GM19043 (cell line): ENCODE results near the gene RAP1B.
A peak's percentile ranks its signal among the peaks of the same experiment; 100 is the strongest.

Experiments used
- ATAC-seq: cut with Tn5 transposase; IDR thresholded peaks from one replicate; pipeline ENCODE4 v1.9.1; 2021; ENCODE audit warnings: low read depth; ENCODE audit not compliant: unreplicated experiment

Gene RAP1B

DNA sequence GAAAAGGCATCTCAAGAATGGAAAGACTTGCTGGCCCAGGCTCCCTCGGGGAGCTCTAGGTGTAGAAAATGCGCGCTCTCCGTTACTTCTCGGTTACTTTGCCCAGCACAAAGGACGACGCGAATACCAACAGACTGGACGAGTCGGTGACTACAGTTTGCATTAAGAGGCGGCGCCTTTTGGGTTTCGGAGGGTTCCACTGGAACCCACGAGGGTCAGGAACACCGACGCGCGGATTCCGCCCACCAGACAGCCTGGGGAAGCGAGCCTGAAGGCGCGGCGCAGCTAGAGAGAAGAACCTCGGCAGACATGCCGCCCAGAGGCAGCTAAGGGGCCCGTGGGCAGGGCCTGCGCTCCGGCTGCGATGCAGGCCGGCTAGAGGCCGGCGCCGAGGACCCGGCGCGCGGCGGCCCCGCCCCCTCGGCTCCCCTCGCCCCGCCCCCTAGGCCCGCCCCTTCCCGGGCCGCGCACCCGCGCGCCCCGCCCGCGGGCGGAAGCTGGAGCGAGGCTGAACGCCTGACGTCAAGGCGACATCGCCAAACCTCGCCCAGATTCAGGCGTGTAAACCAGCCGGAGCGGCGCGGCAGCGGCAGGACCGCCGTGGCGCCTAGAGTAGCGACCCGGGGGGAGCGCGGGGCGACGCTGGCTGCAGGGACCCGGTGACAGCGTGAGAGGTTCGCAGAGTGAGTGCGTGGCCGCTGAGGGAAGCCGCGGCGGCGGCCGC is at the start of gene RAP1B:
RAP1B (plus strand) TSS at position 530 of the 724 bp plus-strand sequence. CDS start 37,826 bp downstream, outside the sequence.
- ATAC-seq: peak; percentile 78

DNA sequence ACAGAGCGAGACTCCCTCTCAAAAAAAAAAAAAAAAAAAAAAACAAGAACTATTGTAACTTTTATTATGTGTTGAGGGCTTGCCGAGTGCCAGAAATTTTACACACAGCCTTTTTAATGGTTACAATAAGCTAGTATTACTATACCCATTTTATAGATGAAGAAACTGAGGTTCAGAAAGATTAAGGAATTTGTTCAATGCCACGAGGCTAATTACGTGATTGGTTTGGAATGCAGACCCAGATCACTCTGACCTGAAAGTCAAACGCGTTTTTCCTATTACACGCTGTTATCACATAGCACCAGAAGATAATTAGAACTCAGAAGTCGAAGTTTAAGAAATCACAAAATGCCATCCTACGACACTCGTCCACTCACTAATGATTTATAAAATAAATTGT is 48.9 kb upstream of the RAP1B start:
- no peak for ATAC-seq

DNA sequence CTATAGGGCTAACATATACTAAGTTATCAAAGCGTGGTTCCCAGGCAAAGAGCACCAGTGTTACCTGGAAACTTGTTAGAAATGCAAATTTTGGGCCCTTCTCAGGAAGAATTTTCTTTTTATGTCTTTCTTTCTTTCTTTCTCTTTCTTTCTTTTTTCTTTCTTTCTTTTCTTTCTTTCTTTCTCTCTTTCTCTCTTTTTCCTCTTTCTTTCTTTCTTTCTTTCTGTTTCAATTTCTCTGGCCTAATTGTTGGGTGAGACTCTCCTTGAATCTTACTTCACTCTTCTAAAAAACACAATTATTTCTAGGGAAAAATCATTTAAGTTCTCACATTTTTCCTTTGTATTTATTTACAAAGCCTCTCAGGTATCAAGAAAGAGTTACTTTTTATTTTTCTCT is 46.5 kb upstream of the RAP1B start:
- ATAC-seq: no peak

DNA sequence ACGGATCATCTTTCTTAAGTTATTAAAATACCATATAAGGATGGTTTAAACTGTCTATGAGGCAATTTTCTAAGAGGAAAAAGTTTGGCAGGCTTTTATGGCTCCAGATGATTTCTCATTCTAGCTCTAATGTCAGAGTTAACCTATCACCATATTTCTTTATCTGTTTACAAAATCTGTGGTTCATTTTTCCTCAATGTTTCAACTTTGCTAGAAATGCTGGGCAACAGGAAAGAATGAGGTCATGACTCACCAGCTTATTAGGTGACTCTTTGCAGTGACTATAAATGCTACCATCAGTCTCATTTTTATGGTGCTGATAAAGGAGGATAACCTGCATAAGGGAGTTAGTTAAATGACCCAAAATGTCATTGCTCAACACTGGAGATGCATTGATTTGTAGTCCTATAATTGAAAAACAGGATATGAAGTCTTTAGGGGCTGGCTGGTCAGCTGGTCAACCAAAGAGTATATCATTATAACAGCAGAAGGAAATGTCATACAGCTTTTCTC is 45.3 kb upstream of the RAP1B start:
- ATAC-seq: no peak

DNA sequence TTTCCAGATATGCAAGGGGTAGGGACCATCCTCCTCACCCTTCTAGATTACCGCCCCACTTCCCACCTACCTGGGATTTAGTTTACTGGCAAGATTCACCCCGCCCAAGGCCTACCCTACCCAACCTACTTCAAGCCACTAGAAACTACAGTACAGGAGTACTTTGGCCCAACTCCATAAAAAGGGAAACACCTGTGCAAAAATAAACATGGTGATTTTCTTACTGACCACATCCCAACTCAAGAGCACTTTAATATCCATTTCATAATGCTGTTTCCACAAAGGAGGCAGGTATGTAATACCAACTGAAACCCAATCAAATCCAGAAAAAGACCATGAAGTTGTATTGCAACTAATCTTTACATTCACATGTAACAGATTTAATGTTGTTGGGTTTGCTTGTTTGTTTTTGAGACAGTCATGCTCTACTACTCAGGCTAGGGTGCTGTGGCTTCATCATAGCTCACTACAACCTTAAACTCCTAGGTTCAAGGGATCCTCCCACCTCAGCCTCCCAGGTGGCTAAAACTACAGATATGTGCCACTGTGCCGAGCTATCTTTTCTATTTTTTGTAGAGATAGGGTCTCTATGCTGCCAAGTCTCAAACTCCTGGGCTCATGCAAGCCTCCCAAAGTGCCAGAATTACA is 41.7 kb upstream of the RAP1B start:
- no peak for ATAC-seq

DNA sequence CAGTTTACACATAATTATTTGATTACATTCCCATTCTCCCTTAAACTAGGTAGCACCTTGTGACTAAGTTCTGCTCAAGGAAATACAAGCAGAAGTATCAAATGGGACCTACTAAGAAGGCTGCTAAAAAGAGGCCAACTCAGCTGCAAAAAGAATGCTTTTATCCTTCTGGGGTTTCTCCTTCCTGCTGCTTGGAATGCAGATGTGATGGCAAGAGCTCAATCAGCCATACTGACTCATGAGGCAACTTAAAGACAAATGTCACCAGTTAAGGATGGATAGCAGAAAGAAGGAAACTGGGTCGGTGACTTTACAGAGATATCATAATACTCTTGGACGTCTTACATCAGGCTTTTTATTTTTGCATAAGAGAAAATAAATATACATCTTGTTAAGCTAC is 38.0 kb upstream of the RAP1B start:
- ATAC-seq: no peak

DNA sequence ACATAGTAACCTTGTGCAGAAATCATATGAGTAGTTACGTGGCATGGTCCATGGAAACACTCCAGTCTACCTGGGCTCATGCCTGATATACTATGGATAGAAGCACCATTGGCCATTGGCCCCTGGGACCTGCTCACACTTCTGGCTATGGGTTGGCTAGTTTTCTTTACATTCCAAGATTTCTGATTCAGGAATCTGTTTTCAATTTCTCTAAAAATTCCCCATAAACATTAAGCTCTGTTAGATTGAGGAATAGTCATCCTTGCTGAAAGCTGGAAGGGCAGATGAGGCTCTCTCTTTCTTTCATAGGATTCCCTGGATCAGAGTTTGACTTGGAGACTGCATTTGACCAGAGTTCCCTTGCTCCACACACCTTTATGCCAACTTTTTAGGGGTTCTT is 37.3 kb upstream of the RAP1B start:
- ATAC-seq: no peak

DNA sequence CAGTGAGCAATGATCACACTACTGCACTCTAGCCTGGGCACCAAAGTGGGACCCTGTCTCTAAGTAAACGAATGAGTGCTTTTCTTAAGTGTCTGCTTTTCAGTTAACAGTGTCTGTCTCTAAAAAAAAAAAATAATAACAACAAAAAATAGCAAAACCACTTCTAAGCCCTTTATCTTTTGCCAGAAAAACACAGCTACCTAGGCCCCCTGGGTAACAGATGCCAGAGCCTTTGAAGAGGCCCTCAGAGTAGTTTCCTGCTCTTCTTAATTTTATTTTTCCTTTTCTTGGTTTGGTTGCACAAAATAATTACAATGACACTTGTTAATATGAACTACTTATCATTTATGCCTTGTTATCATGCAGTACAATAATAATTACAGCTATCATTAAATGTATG is 32.8 kb upstream of the RAP1B start:
- ATAC-seq: no peak

DNA sequence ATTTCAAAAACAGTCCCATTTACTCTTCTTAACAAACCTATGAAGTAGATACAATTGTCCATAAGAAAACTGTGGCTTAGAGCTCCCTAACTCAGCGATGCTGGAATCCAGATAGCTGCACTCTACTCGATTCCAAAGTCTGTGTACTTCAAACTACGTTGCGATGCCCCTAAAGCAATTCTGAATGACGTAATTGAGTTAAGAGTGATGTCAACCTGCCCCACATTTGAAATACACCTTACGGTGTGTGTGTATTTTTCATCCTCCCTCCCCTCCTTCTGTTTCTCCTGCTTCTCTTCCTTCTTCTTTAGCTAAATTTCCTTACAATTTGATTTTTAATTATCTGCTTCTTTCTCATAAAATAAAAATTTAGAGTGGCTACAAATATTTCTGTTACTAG is 31.9 kb upstream of the RAP1B start:
- no peak for ATAC-seq

DNA sequence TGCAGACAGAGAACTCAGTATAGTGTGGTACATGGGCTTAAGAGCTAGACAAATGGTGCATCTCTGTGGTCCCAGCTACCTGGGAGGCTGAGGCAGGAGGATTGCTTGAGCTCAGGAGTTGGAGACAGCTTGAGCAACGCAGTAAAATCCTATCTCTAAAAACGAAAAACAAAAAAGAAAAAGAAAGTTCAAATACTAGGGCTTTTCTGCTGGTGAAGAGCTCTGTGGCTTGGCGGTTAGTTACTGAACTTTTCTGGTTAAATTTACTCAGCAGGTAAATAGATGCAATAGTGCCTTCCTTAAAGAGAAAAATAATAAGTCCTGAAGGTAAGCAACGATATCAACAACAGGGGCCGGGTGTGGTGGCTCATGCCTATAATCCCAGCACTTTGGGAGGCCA is 31.4 kb upstream of the RAP1B start:
- ATAC-seq: no peak

DNA sequence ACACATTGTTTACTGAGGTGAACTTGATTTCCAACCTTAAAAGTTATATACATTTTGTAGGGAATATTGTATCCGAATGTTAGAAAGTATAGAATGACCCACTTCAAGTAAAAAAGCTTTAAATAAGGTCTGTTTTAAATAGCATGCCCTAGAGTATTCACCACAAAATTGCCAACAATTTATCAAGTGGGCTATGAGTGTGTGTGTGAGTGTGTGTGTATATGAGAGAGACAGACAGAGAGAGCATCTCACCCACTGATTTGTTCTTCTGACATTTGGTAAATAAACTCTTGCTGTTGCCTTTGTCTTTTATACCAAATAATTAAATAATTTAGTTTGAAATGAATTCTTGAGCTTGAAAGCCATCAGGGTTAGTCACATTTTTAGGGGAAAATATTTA is 29.8 kb upstream of the RAP1B start:
- ATAC-seq: no peak

DNA sequence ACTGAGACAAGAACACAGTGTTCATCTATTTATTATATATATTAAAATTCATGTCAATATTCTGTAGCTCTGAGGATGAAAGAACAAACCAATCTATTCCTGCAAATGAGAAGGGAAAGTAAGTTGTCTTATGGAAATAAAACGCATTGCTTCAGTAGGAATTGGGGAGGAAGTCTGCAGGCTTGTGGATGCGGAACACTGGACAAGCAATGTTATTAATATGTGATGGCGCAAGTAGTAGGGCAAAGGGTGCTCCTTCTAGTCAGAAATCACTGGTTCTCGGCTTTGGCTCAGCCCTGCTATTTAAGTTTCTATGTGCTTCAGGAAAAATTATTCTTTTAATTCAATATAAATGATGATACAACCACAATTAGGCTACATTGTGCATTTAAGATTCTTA is 28.8 kb upstream of the RAP1B start:
- ATAC-seq: no peak

DNA sequence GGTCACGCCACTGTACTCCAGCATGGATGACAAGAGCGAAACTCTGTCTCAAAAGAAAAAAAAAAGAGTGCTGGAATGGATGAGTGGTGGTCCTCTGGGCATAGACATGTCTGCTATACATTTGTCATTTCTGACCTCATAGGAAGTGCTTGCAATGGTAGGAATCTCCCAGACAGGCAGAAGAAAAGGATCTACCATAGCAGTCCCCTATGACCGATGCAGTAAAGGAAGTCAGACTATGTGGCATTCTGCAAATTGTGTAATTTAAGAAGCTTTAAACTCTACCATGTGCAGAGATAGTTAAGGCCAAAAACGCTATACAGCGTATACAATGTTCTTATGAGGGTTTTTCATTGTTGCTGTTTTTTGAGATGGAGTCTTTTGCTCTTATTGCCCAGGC is 24.7 kb upstream of the RAP1B start:
- ATAC-seq: no peak

DNA sequence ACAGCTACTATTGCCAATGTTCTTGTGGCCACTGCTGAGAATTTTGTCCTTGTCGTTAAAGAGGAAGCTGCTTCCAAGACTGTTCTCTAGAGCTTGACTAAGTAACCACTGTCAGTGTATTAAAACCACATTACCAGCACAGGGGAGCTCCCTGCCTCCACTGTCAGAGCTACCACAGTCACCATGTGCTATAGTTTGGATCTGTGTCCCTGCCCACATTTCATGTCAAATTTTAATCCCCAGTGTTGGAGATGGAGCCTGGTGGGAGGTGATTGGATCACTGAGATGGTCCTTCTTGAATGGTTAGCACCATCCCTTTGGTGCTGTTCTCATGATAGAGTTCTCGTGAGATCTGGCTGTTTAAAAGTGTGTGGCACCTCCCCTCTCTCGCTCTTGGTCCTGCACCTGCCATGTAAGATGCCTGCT is 23.2 kb upstream of the RAP1B start:
- peak; percentile 63 for ATAC-seq

DNA sequence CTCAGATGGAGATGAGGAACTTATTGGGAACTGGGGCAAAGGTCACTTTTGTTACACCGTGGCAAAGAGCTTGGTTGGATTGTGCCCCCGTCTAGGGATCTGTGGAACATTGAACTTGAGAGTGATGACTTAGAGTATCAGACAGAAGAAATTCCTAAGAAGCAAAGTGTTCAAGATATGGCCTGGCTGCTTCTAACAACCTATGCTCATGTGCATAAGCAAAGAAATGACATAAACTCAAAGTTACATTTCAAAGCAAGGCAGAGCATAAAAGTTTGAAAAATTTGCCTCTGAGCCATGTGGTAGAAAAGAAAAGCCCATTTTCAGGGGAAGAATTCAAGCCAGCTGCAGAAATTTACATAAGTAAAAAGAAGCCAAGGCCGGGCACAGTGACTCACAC is 21.5 kb upstream of the RAP1B start:
- no peak for ATAC-seq

DNA sequence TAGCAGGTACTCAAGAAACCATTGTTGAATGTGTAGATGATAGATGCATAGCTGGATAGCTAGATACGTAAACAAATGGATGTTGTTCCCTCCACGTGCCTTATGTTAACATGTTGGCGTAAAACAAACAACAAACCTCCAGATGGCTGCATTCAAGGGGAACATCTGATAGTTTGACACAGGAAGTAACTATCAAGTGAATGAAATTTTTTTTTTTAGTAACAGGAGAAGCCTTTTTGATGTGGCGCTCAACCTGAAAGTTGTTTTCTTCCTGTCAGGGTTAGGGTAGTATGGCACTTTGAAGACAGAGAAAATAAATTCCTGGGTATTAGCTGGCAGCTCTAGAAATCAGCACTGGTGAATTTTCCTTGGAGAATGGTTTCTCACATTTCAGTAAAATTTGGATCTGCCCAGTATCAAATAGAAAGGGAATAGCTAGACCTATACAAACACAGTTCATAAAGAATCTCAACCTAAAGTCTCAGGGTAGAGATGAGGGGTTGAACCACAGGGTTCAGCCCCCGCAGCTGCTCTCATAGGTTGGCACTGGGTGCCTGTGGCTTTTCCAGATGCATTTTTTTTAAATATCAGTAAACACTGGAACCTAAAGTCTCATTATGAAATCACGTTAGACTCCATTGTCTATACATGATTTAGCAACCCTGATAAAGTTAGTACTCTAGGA is 18.8 kb upstream of the RAP1B start:
- ATAC-seq: no peak

DNA sequence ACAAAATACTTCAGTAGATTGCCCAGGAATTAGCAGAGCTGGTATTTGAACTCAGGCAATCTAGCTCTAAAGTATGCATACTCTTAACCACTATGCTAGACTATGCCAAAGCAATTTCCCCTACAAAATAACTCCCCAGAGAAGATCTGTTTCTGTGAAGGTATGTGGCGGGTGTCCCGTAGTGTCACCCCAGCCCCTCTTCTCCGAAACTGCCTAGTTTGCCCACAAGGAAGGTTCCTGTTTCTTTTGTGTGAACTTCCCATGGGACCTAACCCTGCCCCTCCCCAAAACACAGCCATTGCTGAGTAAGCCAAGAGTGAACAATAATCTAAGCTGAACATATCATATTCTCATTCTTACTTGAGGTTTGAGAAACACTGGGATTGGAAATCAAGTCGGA is 15.5 kb upstream of the RAP1B start:
- ATAC-seq: no peak

DNA sequence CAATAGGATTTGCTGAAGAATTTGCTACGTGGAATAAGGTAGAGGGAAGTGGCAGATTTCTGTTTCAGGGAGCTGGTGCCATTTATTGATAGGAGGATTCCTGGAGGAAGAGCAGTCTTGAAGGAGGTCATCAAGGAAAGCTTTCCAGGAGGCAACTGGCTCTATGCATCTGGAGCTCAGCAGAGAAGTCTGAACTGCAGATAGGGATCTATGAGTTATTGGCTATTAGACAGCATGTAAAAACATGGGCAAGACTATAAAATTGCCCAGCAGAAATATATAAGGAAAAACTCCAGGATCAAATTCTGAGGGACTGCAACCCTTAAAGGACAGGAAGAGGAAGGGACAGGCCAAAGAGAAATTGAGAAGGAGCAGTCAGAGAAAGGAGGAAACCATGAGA is 8.9 kb upstream of the RAP1B start:
- ATAC-seq: no peak

DNA sequence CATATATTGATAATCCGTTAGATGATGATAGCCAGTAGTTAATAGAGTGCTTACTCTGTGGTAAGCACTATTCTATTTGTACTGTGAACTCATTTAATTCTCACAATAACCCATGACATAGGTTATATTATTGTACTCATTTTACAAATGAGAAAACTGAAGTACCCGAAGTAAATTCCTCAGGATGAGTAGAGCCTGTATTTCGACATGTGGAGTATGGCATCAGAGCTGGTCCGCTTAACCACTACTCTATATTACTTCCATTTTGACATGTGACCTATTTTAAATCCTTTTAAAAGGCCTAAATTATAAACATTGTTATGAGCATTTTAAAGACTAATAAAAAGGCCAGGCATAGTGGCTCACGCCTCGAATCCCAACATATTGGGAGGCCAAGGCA is 8.0 kb upstream of the RAP1B start:
- ATAC-seq: no peak

DNA sequence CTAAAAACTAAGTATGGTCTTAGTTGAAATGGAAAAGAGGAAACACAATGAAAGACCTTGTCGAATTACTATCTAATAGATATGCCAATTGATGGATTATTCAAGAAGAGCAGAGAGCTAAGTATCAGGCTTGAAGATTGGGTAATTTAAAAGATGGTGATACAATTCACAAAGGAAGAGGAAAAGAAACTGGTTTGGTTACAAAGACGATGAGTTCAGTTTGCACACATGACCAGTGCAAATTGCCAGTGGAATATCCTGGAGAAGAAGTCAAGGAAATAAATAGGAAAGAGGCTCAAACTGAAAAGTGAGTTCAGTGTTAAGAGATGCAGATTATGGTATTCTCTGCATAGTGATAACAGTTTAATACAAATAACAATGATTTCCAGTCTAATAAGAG is 2.5 kb upstream of the RAP1B start:
- ATAC-seq: no peak

DNA sequence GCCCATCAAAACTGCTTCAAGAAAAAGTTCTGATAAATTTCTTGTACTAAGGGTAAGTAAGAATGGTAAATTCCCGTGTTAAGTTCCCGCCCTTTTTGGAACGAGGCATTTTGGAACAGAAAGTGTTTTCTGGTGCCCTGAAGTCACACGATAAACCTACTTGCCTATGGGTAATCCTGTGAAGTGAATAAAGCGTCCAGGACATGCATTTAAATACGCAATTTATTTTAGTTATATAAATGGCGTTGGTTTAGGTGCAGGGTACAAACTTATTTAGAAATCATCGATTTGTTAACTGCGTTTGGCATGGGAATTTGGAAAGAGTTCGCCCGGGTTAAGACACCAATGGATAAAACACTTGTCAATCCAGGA is 715 bp upstream of the RAP1B start:
- no peak for ATAC-seq
